ENCODE measurements around the gene FABP2. TPM values are rescaled to one million over a fixed set of nuclear protein-coding genes. Genes with fewer than 3 reads are reported as not detected.

The FABP2 gene
- total and polyA plus RNA-seq, 2 of the 8 experiments (the other 6 are each of a cell fraction or from before 2014, with no cell fraction given) = not detected

GRCh38 chr4:119337010-119337409 is 15.1 kb upstream of the FABP2 start:
- Histone ChIP-seq H3K4me2 (ENCODE audit: insufficient read depth in 1 of 2, low read depth in 2 of 2, low read length in 2 of 2) (no peak overlapping the region), H2BK5ac (ENCODE audit: low read depth, low read length) (no peak overlapping the region), H3K36me3 (ENCODE audit: control insufficient read depth in 2 of 4, insufficient read depth in 4 of 4, low read length in 3 of 4) (no peaks in the 10 kb centered on the region), H3K23me2 (ENCODE audit: low read depth, low read length) (no peaks in the 10 kb centered on the region), H3K79me1 (ENCODE audit: low read depth, low read length) (no peaks in the 10 kb centered on the region), H3K14ac (ENCODE audit: insufficient read length) (no peak overlapping the region), H3K4me1 (replicated peaks in 1 of 4; ENCODE audit: control insufficient read depth in 3 of 4, insufficient read depth in 4 of 4, low read length in 3 of 4) (no peaks in the 10 kb centered on the region), H4K20me1 (replicated peaks in 1 of 2; ENCODE audit: control insufficient read depth in 1 of 2, insufficient read depth in 2 of 2, low read length in 2 of 2) (no peaks in the 10 kb centered on the region), H3K9me3 (ENCODE audit: insufficient read depth in 2 of 2, low read depth in 1 of 2, low read length in 1 of 2) (no peaks in the 10 kb centered on the region), H2BK120ac (replicated peaks; ENCODE audit: low read depth, low read length) (no peak overlapping the region), H3K27me3 (replicated peaks in 1 of 4; ENCODE audit: control insufficient read depth in 3 of 4, extremely low read depth in 1 of 4, insufficient read depth in 3 of 4, low read length in 3 of 4) (no peaks in the 10 kb centered on the region), H2AFZ (ENCODE audit: low read length) (no peak overlapping the region), H4K5ac (ENCODE audit: insufficient read length, low read depth, low read length) (no peak overlapping the region), H2BK12ac (ENCODE audit: low read depth, low read length) (no peak overlapping the region), H4K91ac (replicated peaks; ENCODE audit: insufficient read length, low read length) (no peak overlapping the region), H3K4me3 (ENCODE audit: extremely low read depth in 1 of 4, insufficient read depth in 2 of 4, low read depth in 3 of 4, low read length in 4 of 4) (no peak overlapping the region), H3K18ac (ENCODE audit: extremely low read depth, low read length) (no peak overlapping the region), H2AK5ac (ENCODE audit: low read depth, low read length) (no peak overlapping the region), H2BK20ac (ENCODE audit: low read length) (no peak overlapping the region), H2BK15ac (ENCODE audit: low read length) (no peak overlapping the region), H3K27ac (ENCODE audit: low read depth, low read length) (no peak overlapping the region), H3K4ac (replicated peaks; ENCODE audit: insufficient read length, low read depth, low read length) (no peak overlapping the region), H3K9ac (replicated peaks in 1 of 4; ENCODE audit: extremely low read depth in 1 of 4, low read depth in 3 of 4, low read length in 3 of 4) (no peak overlapping the region), H3K79me2 (ENCODE audit: control insufficient read depth in 1 of 2, insufficient read depth in 2 of 2, low read length in 2 of 2) (no peaks in the 10 kb centered on the region), H4K8ac (ENCODE audit: extremely low read depth, insufficient read depth, low read length) (no peak overlapping the region), H3K23ac (ENCODE audit: insufficient read length) (no peak overlapping the region), H3K56ac (replicated peaks; ENCODE audit: insufficient read length, low read depth, low read length) (no peak overlapping the region)
- no peak for FAIRE-seq
- ChIA-PET POLR2A (ENCODE audit: partially characterized antibody) (no interaction called here), CTCF (ENCODE audit: partially characterized antibody) (no interaction called here)
- TF ChIP-seq CEBPB (IDR thresholded peaks at IDR 0.05; ENCODE audit: low read depth, low read length) = no peak
- TF ChIP-seq CHD2 (IDR thresholded peaks at IDR 0.05; ENCODE audit: low read length) = no peak
- TF ChIP-seq SP4 (IDR thresholded peaks at IDR 0.05; ENCODE audit: low read length) = no peak
- no peak for TF ChIP-seq CTCF (IDR thresholded peaks at IDR 0.05; ENCODE audit: control extremely low read depth in 1 of 3, insufficient read depth in 1 of 3, low read depth in 1 of 3, low read length in 3 of 3)
- TF ChIP-seq SRF (IDR thresholded peaks at IDR 0.05; ENCODE audit: low read depth, low read length) = no peak
- TF ChIP-seq CBX5 (IDR thresholded peaks at IDR 0.05; ENCODE audit: low read depth, low read length) = no peak
- no peak for DNase-seq (ENCODE audit: low read depth in 1 of 2, low spot score in 2 of 2)
- WGBS, 2 experiments (ENCODE audit: extremely low coverage in 1 of 2, insufficient coverage in 1 of 2, insufficient read length in 1 of 2, insufficient replicate concordance in 2 of 2, low coverage in 1 of 2, low lambda C conversion rate in 2 of 2, missing lambda C conversion rate in 1 of 2) = 100% methylated on average over 1 of the region's 1 CpG; no CpG with 5 or more reads in 1 of the 2 experiments

Measured in H1 (cell line).